ENCODE data around the gene PPP1R14D.

DNA sequence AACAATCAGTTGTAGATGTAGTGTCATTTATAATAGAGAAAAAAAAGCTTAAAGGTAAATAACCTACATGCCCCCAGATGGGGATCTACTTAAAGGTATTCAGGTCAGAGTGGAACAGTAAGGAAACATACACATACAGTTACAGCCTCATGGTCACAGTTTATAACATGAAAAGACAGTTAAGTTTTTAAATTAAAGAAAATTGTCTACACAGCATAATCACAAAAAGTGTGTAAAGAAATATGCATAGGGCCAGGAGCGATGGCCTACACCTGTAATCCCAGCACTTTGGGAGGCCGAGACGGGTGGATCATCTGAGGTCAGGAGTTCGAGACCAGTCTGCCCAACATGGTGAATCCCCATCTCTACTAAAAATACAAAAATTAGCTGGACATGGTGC lies 38.7 kb upstream of the PPP1R14D start:
- no peak for TF ChIP-seq TAF1 (IDR thresholded peaks at IDR 0.05; ENCODE audit: borderline replicate concordance, insufficient read depth, low read length)
- no peak for TF ChIP-seq REST (IDR thresholded peaks at IDR 0.05; ENCODE audit: insufficient read depth in 1 of 2, low read depth in 2 of 2, low read length in 2 of 2)
- no peak for TF ChIP-seq SIN3A (IDR thresholded peaks at IDR 0.05; ENCODE audit: borderline replicate concordance, insufficient read depth, low read length)
- no peak for TF ChIP-seq POLR2AphosphoS5 (IDR thresholded peaks at IDR 0.05; ENCODE audit: low read depth, low read length)
